ENCODE results near the gene FIGN.

FIGN gene

GRCh38 chr2:163741435-163741834 is 5.6 kb upstream of the FIGN start:
- Histone ChIP-seq H3K27ac (no peak overlapping the region), H3K4me3 (no peak overlapping the region)
- no peak for DNase-seq (ENCODE audit: low spot score)
- TF ChIP-seq CTCF (IDR thresholded peaks at IDR 0.05): no peak

GRCh38 chr2:163737563-163737962 is 1.8 kb upstream of the FIGN start:
- Histone ChIP-seq H3K4me3 (no peak overlapping the region), H3K27ac (no peak overlapping the region)
- no peak for DNase-seq (ENCODE audit: low spot score)
- no peak for TF ChIP-seq CTCF (IDR thresholded peaks at IDR 0.05)

GRCh38 chr2:163737190-163737439 is 1.3 kb upstream of the FIGN start:
- Histone ChIP-seq H3K27ac (peak overlapping the region; percentile 94 to 96), H3K4me3 (peak overlapping the region; percentile 82)
- DNase-seq (ENCODE audit: low spot score): no peak
- no peak for TF ChIP-seq CTCF (IDR thresholded peaks at IDR 0.05)

GRCh38 chr2:163736433-163737189 is 803 bp upstream of the FIGN start:
- H3K4me3 ChIP-seq: peak overlapping the region; percentile 82
- no peak for DNase-seq (ENCODE audit: low spot score)
- TF ChIP-seq CTCF (IDR thresholded peaks at IDR 0.05): no peak
- H3K27ac ChIP-seq: peak overlapping the region; percentile 94 to 96

- no peak for DNase-seq (ENCODE audit: low spot score)
- no peak for TF ChIP-seq CTCF (IDR thresholded peaks at IDR 0.05)
- Histone ChIP-seq H3K4me3 (peak overlapping the region; percentile 82), H3K27ac (peak overlapping the region; percentile 94 to 96)
These were observed 725 bp downstream of the FIGN start for GRCh38 chr2:163734881-163735684.

- Histone ChIP-seq H3K4me3 (peak overlapping the region; percentile 82), H3K27ac (peak overlapping the region; percentile 94 to 96)
- no peak for TF ChIP-seq CTCF (IDR thresholded peaks at IDR 0.05)
- no peak for DNase-seq (ENCODE audit: low spot score)
These were observed 1.4 kb downstream of the FIGN start for GRCh38 chr2:163734401-163734800.

- Histone ChIP-seq H3K27ac (peak overlapping the region; percentile 81 to 94), H3K4me3 (peak overlapping the region; percentile 82)
- no peak for DNase-seq (ENCODE audit: low spot score)
- TF ChIP-seq CTCF (IDR thresholded peaks at IDR 0.05): no peak
These were observed 1.9 kb downstream of the FIGN start for GRCh38 chr2:163733956-163734355.
